SK-N-MC (cell line): ENCODE measurements around the gene AUTS2.

ENCODE experiments used
- EZH2 ChIP-seq: fragments of 200-600 bp; sonication (generic); IDR thresholded peaks from one replicate; pipeline ENCODE4 v1.6.1; 2017; ENCODE audit warnings: antibody characterized with exemption
- POLR2AphosphoS5 ChIP-seq: IDR thresholded peaks from 2 replicates; pipeline ENCODE4 v1.6.1; 2012; ENCODE audit warnings: mild to moderate bottlenecking, low read depth, low read length, borderline replicate concordance

DNA sequence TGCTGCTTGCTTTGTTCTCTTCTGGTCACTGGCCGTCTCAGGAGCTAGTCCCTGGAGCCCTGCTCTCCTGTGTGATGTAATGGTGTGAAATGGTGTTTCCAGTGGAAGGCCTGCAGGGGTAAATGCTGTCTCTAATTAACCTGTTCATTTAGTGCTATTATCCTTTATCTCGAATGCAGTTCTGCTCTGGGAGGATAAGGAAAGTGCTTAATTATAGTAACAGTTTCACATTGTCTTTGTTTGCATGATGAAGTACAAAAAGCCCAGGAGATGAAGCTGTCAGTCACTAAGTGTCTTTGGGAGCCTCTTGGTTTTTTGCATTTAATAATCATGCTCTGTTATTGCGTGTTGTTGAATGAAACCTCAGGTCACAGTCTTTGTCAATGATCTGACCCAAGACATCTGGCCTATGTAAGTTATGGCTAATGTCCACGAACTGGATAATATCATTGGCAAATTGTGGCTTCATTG lies 778.3 kb downstream of the AUTS2 start:
- TF ChIP-seq POLR2AphosphoS5 (no peak), EZH2 (no peak)
